ENCODE measurements around the gene SPATA17.
"Not testable (repeated sequence)": the region's sequence is repeated elsewhere in the genome, so short reads cannot be mapped to it uniquely, and the experiment has no call there.

Gene SPATA17

GRCh38 chr1:217681806-217682205, 50.7 kb downstream of the SPATA17 start:
- no peak for DNase-seq

GRCh38 chr1:217687511-217687910, 56.4 kb downstream of the SPATA17 start:
- no peak for DNase-seq

GRCh38 chr1:217696140-217696539, 65.0 kb downstream of the SPATA17 start:
- not testable (repeated sequence) for DNase-seq

- DNase-seq: no peak
These were observed 72.2 kb downstream of the SPATA17 start for GRCh38 chr1:217703326-217703725.

- DNase-seq: no peak
These were observed 81.9 kb downstream of the SPATA17 start for GRCh38 chr1:217712925-217713597.

DNA sequence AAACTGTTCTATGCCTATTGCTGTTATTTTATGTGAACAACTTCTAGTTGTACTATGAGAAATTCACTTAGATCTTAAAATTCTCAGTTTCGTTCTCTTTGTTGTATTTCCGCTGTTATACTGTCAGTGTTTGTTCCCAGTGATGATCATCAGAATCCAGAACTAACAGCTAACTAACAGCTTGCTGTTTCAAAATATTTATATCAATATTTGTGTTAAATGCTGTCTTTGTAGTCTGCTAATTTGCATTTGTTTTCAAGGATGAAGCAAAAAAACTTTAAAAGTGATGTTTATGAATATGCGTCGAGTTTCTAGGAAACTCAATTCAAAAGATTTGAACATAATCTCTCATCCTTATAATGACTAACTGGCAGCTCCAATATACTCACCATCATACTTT, 84.5 kb downstream of the SPATA17 start:
- no peak for DNase-seq

DNA sequence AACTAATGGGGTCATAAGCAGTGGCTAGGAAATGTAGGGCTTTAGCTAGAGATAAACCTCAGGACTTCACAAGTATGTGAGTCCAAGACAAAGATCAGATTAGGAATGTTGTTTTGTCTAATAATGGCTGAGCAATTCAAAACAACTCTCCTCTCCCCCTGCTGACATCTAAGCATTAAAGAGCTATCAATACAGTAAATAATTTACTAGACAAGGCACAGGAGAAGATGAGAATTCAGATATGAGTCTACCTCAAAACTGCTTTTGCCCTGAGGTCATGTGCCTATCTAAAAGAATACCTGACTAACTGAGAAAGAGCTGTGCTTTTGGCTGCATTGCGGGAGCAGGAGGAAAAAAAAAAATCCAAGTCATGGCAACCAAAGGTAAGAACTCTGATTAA, 86.8 kb downstream of the SPATA17 start:
- no peak for DNase-seq

- peak; percentile 4 for DNase-seq
These were observed 87.7 kb downstream of the SPATA17 start for GRCh38 chr1:217718873-217719272.

GRCh38 chr1:217721692-217722091, 90.5 kb downstream of the SPATA17 start:
- no peak for DNase-seq

DNA sequence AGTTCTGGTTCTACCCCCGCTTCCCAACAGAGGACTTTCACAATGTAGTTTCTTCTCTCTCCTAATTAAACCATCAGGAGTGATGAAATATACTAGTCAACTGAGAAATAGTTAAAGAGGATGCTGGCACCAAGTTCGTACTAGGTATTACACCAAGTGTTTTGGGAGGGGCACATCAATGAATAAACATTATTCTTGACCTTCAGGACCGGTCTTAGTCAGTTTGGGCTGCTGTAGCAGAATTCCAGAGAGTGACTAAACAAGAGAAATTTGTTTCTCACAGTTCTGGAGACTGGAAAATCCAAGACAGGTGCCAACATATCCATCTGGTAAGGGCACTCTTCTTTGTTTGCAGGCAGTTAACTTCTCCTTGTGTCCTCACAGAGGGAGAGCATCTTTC, 103.8 kb downstream of the SPATA17 start:
- DNase-seq: no peak

GRCh38 chr1:217747156-217747769, 116.1 kb downstream of the SPATA17 start:
- DNase-seq: no peak

GRCh38 chr1:217769768-217770167, 138.6 kb downstream of the SPATA17 start:
- no peak for DNase-seq

DNA sequence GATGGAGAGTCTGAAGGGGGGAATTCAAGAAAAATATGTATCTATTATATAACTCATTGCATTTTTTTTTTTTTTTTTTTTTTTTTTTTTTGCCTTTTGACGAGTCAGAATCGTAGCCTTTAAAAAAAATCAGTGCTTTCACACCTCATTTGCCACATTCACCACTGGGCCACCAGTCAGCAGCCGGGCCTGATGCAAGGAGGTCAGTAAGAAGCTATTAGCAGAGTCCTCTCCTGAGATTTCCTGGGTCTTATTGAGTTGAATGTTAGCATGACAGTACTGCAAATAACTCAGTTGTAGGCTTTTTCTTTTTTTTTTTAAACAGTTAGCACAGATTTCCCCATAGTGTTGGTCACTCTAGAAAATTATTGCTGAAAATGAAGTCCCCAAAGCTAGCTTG, 139.8 kb downstream of the SPATA17 start:
- no peak for DNase-seq

GRCh38 chr1:217776693-217777092, 145.5 kb downstream of the SPATA17 start:
- DNase-seq: no peak

DNA sequence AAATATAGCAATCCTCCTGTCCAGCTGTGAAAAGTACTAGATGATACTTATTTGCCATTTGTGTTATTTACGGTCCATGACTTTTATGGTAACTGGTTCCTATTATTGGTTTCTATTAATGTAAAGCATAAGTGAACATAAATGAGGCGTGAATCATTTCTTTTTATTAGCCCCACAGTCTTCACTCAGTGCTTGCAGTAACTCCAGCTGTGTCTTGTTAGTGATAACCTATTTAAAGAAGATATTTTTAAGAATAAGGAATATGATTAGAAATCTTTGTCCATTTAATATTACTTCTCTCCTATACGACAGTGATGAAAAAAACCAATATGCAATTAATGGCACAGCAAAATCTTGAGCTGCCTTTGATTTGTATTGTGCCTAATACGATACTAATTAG, 149.9 kb downstream of the SPATA17 start:
- DNase-seq: no peak

GRCh38 chr1:217791091-217791490, 159.9 kb downstream of the SPATA17 start:
- no peak for DNase-seq

DNA sequence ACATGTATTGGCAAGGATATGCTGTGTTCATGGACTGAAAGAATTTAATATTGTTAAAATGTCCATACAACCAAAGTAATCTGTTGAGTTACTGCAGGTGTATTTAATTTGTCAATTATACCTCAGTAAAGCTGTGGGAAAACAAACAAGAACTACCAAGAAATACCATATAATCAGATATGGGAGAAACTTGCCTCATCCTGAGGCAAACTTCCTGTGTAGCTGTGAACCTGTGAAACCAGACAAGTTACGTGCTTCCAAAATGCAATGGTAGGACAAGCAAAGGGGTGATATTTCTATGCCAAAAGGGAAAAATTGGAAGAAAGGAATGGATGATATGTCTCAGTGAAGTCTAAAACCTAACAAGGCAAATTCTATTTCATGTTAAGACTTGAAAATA, 174.6 kb downstream of the SPATA17 start:
- no peak for DNase-seq

DNA sequence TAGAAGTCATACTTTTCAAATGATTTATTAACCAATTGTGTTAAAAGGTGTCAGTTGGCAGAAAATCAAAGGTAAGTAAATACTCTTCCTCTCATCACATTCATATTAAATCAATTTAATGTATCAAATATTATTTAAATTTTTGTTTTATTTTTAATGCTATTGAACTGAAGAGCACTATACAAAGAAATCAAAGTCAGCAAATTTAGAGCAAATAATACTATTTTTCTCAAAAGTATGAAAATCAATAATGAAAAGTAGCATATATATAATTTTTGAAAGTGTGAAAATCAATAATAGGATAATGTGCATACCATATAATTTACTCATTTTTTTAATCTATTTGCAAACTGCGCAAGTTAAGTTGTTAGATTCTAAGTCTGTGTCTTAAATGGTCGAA, 181.0 kb downstream of the SPATA17 start:
- no peak for DNase-seq

- DNase-seq: no peak
These were observed 181.9 kb downstream of the SPATA17 start for GRCh38 chr1:217813031-217813430.

- no peak for DNase-seq
These were observed 206.5 kb downstream of the SPATA17 start for GRCh38 chr1:217837691-217838090.

DNA sequence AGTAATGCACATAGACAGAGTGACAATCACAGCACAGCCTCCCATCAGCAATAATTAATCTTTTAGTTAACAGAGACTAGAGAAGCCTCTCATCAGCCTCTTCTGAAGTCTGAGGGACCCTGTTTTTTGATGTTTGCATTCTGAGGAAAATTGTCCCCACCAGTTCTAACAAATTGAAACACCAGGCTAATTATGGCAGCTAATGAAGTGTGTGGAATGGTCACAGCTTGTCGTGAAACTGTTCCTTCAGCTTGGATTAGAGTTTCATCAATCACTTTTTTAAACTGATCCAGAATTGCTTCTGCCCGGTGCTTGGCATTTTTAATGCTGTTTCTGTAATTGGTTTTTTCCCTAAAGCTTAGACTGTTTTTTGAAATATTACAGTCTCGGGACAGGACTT, 208.0 kb downstream of the SPATA17 start:
- DNase-seq: no peak

- DNase-seq: no peak
These were observed 215.6 kb downstream of the SPATA17 start for GRCh38 chr1:217846733-217847132.

GRCh38 chr1:217847643-217848042, 216.5 kb downstream of the SPATA17 start:
- DNase-seq: no peak

DNA sequence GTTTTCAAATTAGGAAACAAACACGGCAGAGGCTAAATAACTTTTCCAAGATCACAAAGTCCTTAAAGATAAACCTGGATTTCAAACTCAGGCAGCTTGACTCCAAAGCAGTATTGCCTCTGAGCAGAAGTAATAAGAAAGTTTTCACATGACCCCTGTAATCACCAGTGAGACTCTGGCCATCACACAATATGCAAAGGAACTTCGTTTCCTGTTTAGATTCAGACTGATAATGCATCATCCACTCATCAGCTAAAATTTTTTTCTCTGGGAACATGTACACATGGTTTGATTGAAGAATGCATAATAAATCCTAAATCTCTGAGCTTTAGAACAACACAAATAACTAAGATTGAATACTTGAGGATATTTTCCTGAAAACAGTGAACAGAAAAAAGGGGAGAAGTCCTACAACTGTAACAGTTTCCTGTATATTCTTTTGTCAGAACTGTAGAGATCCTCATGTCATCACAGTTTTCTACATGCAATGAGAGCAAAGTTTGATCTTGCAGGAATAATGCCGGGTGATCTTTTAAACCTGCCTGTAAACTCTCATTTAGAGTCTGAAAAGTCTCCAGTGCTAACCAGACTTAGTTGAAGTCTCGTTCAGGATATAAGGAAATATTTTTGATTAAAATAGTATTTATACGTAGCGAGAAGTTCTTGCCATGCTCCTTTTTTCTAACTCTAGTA, 225.3 kb downstream of the SPATA17 start:
- no peak for DNase-seq
